Endodermal cell (in vitro differentiated cells): ENCODE data around the gene TMEM164. TPM values are rescaled to one million over a fixed set of nuclear protein-coding genes. Genes with fewer than 3 reads are reported as not detected.

Source experiments
- DNase-seq: peaks from one replicate; pipeline ENCODE4 v3.0.0-alpha.2; 2017
- H3K27ac ChIP-seq: 2 replicates; pipeline ENCODE4 v1.5.1; 2013; ENCODE audit warnings: mild to moderate bottlenecking, low read depth, low read length, moderate library complexity
- H3K27me3 ChIP-seq: 2 replicates; pipeline ENCODE4 v1.6.1; 2013; ENCODE audit warnings: mild to moderate bottlenecking, low read length, moderate library complexity; ENCODE audit not compliant: insufficient read depth, control insufficient read depth, poor library complexity, severe bottlenecking
- H3K36me3 ChIP-seq: 2 replicates; pipeline ENCODE4 v1.7.0; 2013; ENCODE audit warnings: mild to moderate bottlenecking, low read length, moderate library complexity; ENCODE audit not compliant: control insufficient read depth, insufficient read depth
- H3K4me1 ChIP-seq: one replicate; pipeline ENCODE4 v1.7.0; 2013; ENCODE audit warnings: low read length; ENCODE audit not compliant: control insufficient read depth, insufficient read depth
- H3K4me3 ChIP-seq: 2 replicates; pipeline ENCODE4 v1.5.1; 2013; ENCODE audit warnings: mild to moderate bottlenecking, low read length, moderate library complexity
- H3K9ac ChIP-seq: 2 replicates; pipeline ENCODE4 v1.6.1; 2013; ENCODE audit warnings: mild to moderate bottlenecking, low read length, moderate library complexity; ENCODE audit not compliant: poor library complexity, severe bottlenecking; ENCODE audit errors: extremely low read depth
- H3K9me3 ChIP-seq: 2 replicates; pipeline ENCODE4 v1.6.1; 2013; ENCODE audit warnings: mild to moderate bottlenecking, low read length, moderate library complexity; ENCODE audit not compliant: control insufficient read depth
- H3K27ac Mint-ChIP-seq: 2 replicates; pipeline ENCODE4 v1.8.0; 2020; ENCODE audit warnings: mixed read lengths
- H3K27me3 Mint-ChIP-seq: 2 replicates; pipeline ENCODE4 v1.8.0; 2021; ENCODE audit warnings: mild to moderate bottlenecking, mixed read lengths; ENCODE audit not compliant: insufficient read depth
- H3K36me3 Mint-ChIP-seq: 2 replicates; pipeline ENCODE4 v1.8.0; 2020; ENCODE audit warnings: low read depth, mixed read lengths
- H3K4me1 Mint-ChIP-seq: 2 replicates; pipeline ENCODE4 v1.8.0; 2020; ENCODE audit warnings: mixed read lengths
- H3K4me3 Mint-ChIP-seq: 2 replicates; pipeline ENCODE4 v1.8.0; 2020; ENCODE audit warnings: mild to moderate bottlenecking, moderate library complexity, mixed read lengths
- H3K9me3 Mint-ChIP-seq: 2 replicates; pipeline ENCODE4 v1.8.0; 2020; ENCODE audit warnings: mild to moderate bottlenecking, mixed read lengths
- WGBS, 2 experiments: methylation state at CpG; one replicate each; pipeline versions ENCODE4 v1.1.5 to v1.1.7; 2013; ENCODE audit warnings: missing lambda C conversion rate in 2 of 2, mixed read lengths in 1 of 2; ENCODE audit not compliant: insufficient coverage in 1 of 2, insufficient read length in 1 of 2; 5-methylcytosine and 5-hydroxymethylcytosine counted together
- total RNA-seq, 2 donors: library from RNA; stranded (reverse); fragmentation: NEBNext Ultra II Directional in 1 of 2; extraction: Animal tissue kit (Norgen Biotek cat#: 25700) in 1 of 2; gene quantifications; 2 replicates in 1 of 2; 3 replicates in 1 of 2; pipeline ENCODE4 v1.2.1, GENCODE V29; 2021
- TF ChIP-seq, protein P1 (sequence below): fragments of 200-600 bp; sonication (generic); conservative IDR thresholded peaks from 2 replicates; pipeline ENCODE4 v1.5.0; 2021; ENCODE audit warnings: antibody characterized with exemption, mild to moderate bottlenecking

TMEM164 gene
- total RNA-seq, 2 donors from 2014 or later = 30.4 to 50.7 TPM

DNA sequence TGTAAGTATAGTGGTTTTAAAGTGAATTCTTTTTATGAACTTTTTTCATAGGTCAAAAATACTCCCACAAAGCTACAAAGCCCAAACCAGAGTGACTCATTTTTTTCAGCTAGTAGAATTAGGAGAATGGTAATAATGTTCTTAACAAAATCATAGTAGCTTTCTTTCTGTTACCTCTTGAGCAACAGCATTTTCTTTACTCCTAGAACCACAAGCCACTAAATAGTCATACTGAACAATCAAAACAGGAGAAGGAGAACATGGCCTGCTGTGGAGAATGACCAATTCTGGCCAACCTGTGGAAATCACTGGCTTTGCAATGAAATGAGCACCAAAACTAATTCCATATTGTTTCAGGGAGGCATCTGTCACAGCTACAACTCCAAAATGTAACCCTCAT is 202.1 kb downstream of the TMEM164 start:
- Histone ChIP-seq H3K27ac (no peak overlapping the region), H3K9me3 (no peaks in the 10 kb centered on the region), H3K4me1 (no peaks in the 10 kb centered on the region), H3K27me3 (no peaks in the 10 kb centered on the region), H3K4me3 (no peak overlapping the region), H3K36me3 (peaks cover 36% of the 10 kb centered on the region), H3K9ac (no peak overlapping the region)
- Mint-ChIP-seq H3K36me3 (peaks cover 16% of the 10 kb centered on the region), H3K4me3 (no peak overlapping the region), H3K9me3 (no peaks in the 10 kb centered on the region), H3K27ac (no peak overlapping the region), H3K27me3 (no peaks in the 10 kb centered on the region), H3K4me1 (no peaks in the 10 kb centered on the region)
- DNase-seq = no peak
- TF ChIP-seq, protein P1, sequence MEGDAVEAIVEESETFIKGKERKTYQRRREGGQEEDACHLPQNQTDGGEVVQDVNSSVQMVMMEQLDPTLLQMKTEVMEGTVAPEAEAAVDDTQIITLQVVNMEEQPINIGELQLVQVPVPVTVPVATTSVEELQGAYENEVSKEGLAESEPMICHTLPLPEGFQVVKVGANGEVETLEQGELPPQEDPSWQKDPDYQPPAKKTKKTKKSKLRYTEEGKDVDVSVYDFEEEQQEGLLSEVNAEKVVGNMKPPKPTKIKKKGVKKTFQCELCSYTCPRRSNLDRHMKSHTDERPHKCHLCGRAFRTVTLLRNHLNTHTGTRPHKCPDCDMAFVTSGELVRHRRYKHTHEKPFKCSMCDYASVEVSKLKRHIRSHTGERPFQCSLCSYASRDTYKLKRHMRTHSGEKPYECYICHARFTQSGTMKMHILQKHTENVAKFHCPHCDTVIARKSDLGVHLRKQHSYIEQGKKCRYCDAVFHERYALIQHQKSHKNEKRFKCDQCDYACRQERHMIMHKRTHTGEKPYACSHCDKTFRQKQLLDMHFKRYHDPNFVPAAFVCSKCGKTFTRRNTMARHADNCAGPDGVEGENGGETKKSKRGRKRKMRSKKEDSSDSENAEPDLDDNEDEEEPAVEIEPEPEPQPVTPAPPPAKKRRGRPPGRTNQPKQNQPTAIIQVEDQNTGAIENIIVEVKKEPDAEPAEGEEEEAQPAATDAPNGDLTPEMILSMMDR = no peak

DNA sequence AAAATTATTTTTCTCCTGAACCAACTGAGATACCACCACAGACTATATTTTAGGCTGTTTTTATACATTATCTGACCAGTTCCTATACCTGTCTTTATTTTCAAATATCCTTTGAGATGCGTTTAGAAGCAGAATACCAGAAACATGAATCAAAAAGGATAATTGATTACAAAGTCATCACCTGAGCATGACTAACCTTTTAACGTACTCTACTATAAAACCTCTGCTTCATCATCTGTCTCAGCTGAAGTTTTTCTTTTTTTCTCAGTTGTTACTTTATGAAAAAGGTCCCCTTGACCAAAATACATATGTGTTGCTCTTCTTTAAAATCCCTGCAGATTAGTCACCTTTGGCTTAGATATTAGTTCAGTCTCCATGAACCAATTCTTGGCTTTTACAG is 205.2 kb downstream of the TMEM164 start:
- Mint-ChIP-seq H3K36me3 (peaks cover 6% of the 10 kb centered on the region), H3K27me3 (no peaks in the 10 kb centered on the region), H3K4me1 (peaks cover 7% of the 10 kb centered on the region), H3K27ac (no peak overlapping the region), H3K4me3 (no peak overlapping the region), H3K9me3 (no peaks in the 10 kb centered on the region)
- H3K36me3 ChIP-seq = peaks cover 10% of the 10 kb centered on the region
- H3K27ac ChIP-seq = no peak overlapping the region
- no peaks in the 10 kb centered on the region for H3K9me3 ChIP-seq
- TF ChIP-seq, protein P1 = no peak
- no peak overlapping the region for H3K9ac ChIP-seq
- no peak for DNase-seq
- H3K4me3 ChIP-seq = no peak overlapping the region
- WGBS, 2 experiments = 96 to 100% methylated on average over 1 to 2 of the region's 2 CpGs
- no peaks in the 10 kb centered on the region for H3K27me3 ChIP-seq
- no peaks in the 10 kb centered on the region for H3K4me1 ChIP-seq

DNA sequence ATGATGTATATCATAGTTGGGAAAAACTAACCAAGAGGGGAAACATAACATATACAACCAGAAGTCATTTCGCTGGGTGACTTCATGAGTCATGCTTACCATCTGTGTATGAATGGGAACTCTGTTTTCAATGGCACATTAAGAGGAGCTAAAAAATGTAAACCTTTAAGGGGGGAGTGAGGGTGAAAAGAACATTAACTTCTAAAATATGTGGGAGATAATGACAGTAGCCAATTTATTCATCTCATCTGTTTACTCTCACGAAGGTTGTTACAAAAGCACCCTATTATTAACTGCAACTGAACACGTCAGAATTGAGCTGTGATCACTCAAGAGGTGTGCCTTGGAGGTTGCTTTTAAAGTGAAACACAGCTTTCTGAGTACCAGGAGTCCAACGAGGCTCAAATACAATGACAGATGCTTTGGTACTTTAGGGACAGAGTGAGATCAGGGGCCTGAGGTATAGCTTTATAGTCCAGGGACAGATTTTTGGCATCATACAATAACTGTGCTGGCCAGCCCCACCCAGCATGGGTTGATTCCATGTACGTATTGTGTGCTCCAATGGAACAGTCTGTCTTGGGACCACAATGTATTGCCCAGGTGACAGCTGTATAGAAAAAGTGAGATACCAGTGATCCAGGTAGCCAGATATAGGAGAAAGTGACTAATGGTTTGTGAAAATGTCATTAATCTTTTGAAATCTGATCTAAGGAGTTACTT is 207.7 kb downstream of the TMEM164 start:
- H3K27me3 Mint-ChIP-seq = no peaks in the 10 kb centered on the region
- DNase-seq = no peak
- peaks cover 17% of the 10 kb centered on the region for H3K36me3 ChIP-seq
- no peak overlapping the region for H3K9ac ChIP-seq
- no peak overlapping the region for H3K27ac ChIP-seq
- H3K4me3 Mint-ChIP-seq = no peak overlapping the region
- H3K9me3 ChIP-seq = no peaks in the 10 kb centered on the region
- TF ChIP-seq, protein P1 = no peak
- peaks cover 7% of the 10 kb centered on the region for H3K4me1 Mint-ChIP-seq
- peaks cover 13% of the 10 kb centered on the region for H3K36me3 Mint-ChIP-seq
- no peak overlapping the region for H3K27ac Mint-ChIP-seq
- no peaks in the 10 kb centered on the region for H3K4me1 ChIP-seq
- no peaks in the 10 kb centered on the region for H3K27me3 ChIP-seq
- no peaks in the 10 kb centered on the region for H3K9me3 Mint-ChIP-seq
- WGBS, 2 experiments = 83 to 100% methylated on average over 1 to 5 of the region's 5 CpGs
- H3K4me3 ChIP-seq = no peak overlapping the region
